Measurements from ENCODE around the gene CD34.

Gene CD34

DNA sequence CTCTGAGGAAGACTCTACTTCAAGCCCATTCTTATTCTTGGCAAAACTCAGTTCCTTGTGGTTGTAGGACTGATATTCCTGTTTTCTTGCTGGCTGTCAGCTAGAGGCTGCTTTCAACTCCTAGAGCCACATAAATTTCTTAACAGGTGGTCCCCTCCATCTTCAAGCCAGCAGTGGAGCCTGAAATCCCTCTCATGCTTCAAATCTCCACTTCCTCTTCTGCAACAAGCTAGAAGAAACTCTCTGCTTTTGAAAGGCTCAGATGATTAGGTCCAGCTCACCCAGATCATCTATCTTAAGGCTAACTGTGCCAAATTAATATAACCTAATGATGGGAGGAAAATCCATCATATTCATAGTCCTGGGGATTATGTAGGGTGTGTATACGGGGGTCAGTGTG lies 43.2 kb upstream of the CD34 start:
- H3K4me3 ChIP-seq (replicated peaks; ENCODE audit: low read depth, low read length), result no peak overlapping the region
- TF ChIP-seq, protein P1, sequence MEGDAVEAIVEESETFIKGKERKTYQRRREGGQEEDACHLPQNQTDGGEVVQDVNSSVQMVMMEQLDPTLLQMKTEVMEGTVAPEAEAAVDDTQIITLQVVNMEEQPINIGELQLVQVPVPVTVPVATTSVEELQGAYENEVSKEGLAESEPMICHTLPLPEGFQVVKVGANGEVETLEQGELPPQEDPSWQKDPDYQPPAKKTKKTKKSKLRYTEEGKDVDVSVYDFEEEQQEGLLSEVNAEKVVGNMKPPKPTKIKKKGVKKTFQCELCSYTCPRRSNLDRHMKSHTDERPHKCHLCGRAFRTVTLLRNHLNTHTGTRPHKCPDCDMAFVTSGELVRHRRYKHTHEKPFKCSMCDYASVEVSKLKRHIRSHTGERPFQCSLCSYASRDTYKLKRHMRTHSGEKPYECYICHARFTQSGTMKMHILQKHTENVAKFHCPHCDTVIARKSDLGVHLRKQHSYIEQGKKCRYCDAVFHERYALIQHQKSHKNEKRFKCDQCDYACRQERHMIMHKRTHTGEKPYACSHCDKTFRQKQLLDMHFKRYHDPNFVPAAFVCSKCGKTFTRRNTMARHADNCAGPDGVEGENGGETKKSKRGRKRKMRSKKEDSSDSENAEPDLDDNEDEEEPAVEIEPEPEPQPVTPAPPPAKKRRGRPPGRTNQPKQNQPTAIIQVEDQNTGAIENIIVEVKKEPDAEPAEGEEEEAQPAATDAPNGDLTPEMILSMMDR (IDR thresholded peaks at IDR 0.05; ENCODE audit: low read depth, low read length, missing control alignments), result no peak
- DNase-seq (ENCODE audit: extremely low read depth, low read depth), result no peak

DNA sequence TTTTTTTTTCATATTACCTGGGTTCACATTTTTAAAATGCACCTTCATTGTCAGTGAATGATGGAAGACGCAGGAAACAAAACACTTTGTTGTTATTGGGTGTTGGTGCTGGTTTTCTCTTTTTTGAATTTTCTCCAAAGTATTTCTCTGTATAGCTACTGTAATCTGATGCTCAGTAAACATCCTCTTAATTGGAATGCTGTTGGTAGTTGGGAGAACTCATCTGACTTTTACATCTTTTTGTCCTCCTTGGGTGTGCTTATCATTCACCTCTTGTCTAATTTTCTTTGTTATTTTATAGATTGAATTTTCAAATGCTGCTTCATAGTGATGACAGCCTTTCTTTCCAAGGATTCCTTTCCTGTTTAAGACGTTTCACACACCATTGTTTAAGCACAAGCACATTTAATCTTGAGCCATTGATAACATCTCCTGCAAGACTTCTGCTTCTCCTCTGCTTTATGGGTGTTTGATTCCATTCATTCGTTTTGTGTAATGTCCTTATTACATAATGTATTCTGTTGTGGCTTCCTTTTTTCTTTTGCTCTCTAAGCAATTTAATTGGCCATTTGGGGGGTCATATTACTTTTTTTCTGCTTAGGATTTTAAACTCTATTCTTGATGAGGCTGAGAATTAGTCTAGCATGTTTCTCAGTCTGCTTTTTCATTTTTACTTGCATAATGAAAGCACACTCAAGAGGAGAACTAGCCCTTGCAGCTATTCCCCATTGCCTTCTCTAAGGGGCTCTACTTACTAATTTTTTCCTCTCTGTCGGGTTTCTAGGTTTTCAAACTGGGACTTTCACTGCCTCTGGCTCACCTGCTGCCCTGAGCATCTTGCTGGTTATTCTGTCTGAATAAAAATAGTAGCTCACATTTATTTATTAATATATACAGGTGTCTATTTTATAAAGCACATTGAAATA lies 42.0 kb upstream of the CD34 start:
- no peak for DNase-seq (ENCODE audit: extremely low read depth, low read depth)
- TF ChIP-seq, protein P1 (IDR thresholded peaks at IDR 0.05; ENCODE audit: low read depth, low read length, missing control alignments), result no peak
- H3K4me3 ChIP-seq (replicated peaks; ENCODE audit: low read depth, low read length), result no peak overlapping the region

DNA sequence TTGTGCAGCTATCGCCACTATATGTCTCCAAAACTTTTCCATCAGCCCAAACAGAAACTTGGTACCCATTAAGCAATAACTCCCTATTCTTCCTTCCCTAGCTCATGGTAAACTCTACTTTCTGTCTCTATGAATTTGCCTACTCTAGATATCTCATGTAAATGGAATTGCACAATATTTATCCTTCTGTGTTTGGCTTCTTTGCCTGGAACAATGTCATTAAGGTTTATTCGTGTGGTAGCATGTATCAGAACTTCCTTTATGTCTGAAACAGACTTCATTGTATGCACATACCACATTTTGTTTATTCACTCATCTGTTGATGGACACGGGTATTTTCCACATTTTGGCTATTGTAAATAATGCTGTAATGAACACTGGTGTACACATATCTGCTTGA lies 40.7 kb upstream of the CD34 start:
- DNase-seq (ENCODE audit: extremely low read depth, low read depth), result no peak
- H3K4me3 ChIP-seq (replicated peaks; ENCODE audit: low read depth, low read length), result no peak overlapping the region
- TF ChIP-seq, protein P1 (IDR thresholded peaks at IDR 0.05; ENCODE audit: low read depth, low read length, missing control alignments), result no peak

DNA sequence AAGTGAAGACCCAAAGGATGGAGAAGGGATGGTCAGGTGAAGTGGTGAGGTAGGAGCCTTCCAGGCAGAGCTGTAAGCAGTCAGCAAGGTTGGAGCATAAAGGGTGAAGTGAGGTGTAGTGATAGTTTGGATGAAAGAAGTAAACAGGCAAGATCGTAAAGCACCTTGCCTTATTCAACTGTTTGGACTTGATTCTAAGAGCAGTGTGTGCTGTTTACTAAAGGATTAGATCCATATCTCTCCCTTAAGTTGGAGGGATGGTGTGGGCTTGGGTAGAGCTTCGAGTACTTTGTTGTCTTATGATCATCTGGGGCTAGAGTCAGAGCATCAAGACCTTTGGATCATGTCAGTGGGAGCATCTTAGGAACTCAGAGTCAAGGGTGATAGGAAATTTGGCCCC lies 39.8 kb upstream of the CD34 start:
- TF ChIP-seq, protein P1 (IDR thresholded peaks at IDR 0.05; ENCODE audit: low read depth, low read length, missing control alignments), result no peak
- H3K4me3 ChIP-seq (replicated peaks; ENCODE audit: low read depth, low read length), result no peak overlapping the region
- no peak for DNase-seq (ENCODE audit: extremely low read depth, low read depth)

DNA sequence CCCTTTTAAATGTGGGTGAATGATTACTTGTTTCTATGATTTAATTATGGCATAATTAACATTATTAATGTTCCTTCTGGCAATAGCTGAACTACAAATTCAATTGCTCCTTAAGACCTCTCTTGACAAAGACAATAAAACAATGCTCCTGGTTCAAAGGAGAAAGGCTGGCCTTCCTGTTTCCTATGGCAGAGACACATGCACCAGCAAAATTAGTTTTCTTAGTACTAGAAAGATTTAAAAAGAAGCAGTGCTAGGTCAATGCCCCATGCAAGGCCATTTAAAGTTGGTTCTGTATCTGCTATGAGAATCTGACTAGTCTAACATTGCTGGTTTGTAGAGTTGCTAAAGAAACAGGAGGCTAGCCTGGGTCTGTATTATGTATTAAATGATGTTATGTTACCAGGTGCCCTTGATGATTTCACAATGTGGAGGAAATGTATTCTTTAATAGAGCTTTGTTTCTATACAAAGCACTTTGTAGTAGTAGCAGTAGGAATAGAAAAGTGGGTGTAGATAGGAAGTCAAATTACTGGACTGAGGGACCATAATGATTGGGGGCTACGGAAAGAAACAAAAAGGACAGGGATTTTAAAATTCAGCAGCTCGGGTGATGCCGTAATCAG lies 38.8 kb upstream of the CD34 start:
- TF ChIP-seq, protein P1 (IDR thresholded peaks at IDR 0.05; ENCODE audit: low read depth, low read length, missing control alignments), result no peak
- no peak for DNase-seq (ENCODE audit: extremely low read depth, low read depth)
- no peak overlapping the region for H3K4me3 ChIP-seq (replicated peaks; ENCODE audit: low read depth, low read length)

DNA sequence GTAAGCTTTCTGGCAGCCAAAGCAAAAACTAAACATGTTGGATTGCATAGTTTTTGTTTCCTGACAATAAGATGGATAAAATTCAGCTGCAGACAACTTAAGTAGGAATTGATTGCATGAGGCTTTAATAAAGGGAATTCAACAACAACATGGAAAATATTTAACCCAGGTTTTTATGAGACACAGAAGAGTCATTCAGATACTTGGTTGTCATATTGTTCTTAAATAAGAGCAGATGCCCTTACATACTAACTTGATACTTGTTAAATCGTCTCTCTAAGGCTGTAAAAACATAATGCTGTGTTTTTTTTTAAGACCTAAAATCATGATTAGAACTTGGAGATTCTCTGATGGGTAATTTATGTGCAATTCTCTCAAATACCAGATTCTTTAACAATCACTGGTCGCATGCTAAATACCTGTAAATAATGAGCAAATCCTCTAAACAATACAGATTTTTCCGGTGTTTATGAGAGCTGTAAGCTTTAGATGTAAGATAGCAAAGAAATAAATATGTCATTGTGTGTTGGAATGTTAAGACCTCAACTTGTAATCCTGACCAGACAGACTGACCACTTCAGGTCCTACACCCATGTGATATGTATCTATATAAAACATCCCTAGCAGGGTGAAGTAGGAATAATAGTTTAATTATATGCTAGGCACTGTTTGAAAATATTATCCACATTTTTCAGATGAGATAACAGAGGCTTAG lies 37.8 kb upstream of the CD34 start:
- DNase-seq (ENCODE audit: extremely low read depth, low read depth), result no peak
- TF ChIP-seq, protein P1 (IDR thresholded peaks at IDR 0.05; ENCODE audit: low read depth, low read length, missing control alignments), result no peak
- no peak overlapping the region for H3K4me3 ChIP-seq (replicated peaks; ENCODE audit: low read depth, low read length)

Data from HFF-Myc (cell line).